ENCODE results near the gene TMEM200B.
"Not testable (repeated sequence)": the region's sequence is repeated elsewhere in the genome, so short reads cannot be mapped to it uniquely, and the experiment has no call there.

TMEM200B gene

DNA sequence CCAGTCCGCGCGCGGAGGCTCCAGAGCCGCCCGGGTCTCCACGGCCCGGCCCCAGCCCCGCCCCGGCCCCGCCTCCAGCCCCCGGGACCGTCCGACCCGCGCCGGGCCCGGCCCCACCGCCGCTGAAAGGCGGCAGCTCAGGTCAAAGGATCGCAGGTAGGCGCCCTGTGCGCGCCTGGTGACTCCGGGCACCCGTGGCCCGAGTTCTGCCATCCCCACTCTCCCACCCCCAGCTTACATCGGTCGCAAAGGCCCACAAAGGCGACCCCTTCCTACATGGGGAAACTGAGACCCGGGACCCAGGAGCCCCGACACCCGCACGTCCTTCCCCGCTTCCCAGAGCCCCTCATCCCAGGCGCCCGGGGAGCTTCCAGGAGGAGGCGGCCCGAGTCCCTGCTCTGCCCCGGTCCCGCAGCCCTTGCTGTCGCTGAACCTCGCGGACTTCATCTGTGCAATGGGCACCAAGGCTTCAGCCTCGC, at the start of gene TMEM200B:
Gene TMEM200B, minus strand, starts transcription at position 17 of the 479 bp plus-strand sequence. CDS start 2,075 bp downstream, outside the sequence.
- DNase-seq, result no peak

DNA sequence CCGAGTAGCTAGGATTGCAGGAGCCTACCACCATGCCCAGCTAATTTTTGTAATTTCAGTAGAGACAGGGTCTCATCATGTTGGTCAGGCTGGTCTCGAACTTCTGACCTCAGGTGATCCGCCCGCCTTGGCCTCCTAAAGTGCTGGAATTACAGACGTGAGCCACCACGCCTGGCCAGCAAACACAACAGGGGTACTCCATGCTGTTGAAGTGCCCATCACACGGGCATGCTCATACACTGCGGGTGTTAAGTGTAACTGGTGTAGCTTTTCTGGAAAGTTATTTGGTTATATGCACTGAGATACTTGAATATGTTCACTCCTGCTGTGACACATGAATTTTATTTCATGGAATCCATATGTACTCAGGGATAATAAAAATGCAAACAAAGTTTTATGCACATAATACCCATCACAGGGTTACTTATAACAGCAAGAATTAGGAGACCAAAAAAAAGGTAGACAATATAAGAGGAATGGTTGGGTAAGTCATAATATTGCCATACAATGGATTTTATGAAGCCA, 48.8 kb upstream of the TMEM200B start:
- DNase-seq, result no peak

DNA sequence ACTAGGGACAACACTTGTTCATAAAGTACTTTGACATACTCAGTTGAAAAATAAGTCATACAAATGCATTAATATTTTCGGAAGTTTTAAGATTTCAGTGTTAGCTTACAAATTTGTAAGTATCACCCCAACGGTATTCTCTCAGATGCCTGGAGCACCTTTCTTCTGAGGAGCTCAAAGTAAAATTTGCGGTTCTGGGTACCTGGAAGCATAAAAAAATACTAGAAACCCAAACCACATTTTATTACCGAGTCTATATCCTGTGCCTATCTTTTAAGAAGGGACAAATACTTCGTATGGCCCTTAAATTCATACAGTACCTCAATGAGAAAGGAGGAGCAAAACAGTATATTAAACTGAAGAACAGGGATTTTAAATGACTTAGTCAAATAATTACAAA, 47.8 kb upstream of the TMEM200B start:
- DNase-seq, result no peak

DNA sequence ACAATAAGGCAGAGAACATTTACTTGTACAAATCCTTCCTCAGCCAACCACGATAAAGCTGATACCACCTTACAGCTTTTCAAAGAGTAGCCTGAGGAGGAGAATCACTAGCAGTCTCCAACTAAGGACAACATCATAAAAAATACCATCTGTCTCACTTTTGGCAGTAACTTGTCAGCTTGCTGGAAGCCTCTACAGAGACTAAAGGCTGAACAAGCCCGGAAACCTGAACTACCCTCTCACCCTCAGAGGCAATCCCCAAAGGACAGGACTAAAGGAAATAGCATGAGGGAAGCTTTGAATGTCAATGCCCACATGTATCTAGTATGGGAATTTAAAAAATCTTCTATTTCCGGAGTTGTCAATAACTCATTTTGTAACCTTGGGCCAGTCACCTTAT, 47.4 kb upstream of the TMEM200B start:
- DNase-seq, result no peak

DNA sequence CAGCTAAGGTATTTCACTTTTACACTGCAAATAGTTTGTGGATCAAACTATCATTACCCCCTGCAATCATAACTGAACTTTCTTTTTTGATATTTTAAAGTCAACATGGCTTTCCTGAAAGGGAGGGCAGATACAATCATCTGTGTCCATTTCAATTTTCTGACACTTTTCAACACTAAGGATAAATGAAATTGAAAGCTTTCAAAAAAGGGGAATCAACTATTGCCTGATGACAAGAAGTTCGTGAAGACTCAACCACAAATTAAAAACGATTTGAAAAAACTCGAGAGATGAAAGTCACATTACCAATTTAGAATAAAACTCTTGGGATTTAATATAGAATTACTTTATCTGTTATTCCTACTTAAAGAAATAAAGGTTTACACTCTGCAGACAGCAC, 46.3 kb upstream of the TMEM200B start:
- DNase-seq, result no peak

DNA sequence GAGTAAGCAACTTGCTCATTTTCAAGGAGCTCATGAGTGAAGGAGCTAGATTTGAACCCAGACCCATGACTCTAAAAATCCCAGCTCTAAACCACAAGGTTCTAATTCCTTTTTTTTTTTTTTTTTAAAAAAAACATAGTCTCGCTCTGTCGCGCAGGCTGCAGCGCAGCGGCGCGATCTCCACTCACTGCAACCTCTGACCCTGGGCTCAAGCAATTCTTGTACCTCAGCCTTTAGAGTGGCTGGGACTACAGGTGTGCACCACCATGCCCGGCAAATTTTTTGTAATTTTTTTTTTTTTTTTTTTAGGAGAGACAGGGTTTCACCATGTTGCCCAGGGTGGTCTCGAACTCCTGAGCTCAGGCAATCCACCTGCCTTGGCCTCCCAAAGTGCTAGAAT, 44.2 kb upstream of the TMEM200B start:
- DNase-seq, result no peak

DNA sequence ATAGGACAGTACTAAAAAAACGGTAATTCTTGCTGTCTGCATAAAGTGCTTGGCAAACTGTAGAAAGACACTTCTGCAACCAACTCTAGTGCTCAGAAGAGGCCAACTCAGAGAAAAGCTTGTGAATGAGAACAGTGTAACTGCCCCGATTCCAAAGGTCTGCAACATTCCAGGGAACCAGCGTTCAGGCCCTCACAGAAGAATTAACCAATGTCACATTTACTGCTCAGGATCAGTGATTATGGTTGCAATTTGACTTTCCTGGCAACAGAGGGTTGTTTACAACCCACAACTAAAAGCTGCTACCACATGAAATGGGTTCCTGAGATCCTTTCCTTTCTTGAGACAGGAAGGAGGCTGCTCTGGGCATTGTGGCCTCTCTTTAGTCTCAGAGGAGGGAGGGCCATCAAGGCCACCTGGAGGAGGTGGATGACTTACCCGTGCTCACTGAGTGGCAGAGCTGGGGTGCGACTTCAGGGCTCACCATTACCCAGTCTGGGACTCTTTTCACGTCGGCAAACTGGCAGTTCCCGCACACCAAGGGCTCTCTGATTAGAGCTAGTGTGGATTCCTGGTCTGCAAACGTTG, 42.7 kb upstream of the TMEM200B start:
- DNase-seq, result no peak

DNA sequence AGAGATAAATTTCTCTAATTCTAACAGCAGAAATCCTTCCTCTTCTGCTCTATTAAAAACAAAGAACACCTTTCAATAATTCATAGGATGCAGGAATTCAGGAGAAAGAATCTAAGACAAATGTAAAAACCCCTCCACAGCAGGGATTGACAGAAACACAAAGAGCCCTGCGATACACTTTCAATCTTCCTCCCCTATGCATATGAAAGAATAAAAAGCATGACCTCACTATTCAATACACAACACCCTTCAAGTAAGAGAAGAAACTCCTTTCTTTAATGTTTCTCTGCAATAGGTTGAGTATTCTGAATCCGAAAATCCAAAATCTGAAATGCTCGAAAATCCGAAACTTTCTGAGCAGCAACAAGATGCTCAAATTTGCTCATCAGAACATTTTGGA, 40.9 kb upstream of the TMEM200B start:
- no peak for DNase-seq

DNA sequence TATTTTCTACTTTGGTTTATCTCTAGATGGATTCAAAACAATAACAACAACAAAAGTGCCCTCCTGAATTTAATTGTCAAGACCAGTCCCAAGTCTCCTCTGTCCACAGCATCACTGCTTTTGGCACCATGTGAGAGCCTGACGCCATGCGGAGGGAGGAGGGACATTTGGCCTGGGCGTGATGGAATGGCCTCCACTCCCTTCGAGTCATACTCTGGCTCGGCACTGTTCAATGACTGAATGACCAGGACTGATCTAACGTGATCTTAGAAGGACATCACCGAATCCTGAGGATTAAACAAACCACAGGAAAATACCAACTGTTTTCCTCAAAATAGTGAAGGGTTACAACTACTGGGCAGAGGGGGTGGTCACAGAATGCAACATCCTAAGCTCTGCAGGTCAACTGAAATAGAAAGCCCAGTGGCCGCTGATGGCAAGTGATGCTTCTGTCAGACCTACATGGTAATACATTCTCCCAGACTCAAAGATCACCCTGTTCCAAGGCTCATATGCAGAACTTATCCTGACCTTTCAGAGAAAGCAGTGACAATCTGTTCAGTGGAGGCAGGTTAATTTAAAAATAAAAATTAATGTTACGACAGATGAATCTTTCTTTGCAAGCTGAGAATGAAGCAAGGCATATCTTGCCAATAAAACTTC, 38.9 kb upstream of the TMEM200B start:
- no peak for DNase-seq

DNA sequence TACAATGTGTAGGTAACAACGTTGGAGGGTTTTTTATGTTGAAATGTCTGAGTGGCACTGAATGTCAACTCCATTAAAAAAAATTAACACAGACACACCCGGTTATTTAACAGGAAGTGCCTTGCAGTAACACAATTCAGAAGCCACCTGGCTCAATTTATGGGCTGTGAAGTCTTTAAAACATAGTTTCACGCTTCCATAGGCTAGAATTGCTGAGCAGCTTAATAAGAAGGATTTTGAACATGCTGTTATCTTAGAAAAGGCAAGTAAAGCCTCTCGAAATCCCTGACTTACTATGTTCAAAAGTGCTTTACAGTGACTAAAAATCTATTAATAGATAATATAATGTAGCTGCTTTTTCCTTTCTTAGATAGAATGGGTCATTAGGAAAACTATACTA, 38.3 kb upstream of the TMEM200B start:
- DNase-seq, result no peak

DNA sequence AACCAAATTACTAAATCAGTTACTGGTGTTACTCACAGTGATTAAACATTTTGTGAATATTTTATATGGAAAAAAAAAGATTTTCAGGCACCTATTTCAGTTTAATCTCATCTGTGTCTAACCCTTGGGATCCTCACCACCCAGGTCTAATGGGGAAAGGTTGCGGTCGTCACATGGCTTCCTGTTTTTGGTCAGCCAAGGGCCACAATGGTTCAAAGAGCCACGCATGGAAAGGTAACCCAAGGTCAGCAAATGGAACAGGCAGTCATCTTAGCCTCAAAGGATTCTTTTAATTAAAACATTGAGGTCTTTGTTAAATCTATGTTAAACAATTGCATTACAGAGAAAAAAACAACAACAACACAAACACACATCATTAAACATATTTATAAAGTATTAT, 36.1 kb upstream of the TMEM200B start:
- DNase-seq, result no peak

DNA sequence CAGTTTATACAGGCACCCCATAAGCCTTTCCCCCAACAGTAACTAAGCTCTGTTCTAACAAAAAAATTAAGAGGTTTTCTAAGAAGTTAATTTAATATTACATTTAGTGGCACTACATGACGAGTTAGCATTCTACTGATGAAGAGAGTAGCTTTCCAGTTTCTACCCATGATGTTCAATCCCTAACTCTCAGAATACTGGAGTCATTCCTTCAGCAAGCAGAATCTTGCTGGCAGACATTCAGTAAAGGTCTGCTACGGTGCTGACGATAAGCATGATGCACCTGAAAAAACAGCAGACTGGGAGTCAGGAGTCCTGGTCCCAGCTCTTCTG, 33.5 kb upstream of the TMEM200B start:
- no peak for DNase-seq

DNA sequence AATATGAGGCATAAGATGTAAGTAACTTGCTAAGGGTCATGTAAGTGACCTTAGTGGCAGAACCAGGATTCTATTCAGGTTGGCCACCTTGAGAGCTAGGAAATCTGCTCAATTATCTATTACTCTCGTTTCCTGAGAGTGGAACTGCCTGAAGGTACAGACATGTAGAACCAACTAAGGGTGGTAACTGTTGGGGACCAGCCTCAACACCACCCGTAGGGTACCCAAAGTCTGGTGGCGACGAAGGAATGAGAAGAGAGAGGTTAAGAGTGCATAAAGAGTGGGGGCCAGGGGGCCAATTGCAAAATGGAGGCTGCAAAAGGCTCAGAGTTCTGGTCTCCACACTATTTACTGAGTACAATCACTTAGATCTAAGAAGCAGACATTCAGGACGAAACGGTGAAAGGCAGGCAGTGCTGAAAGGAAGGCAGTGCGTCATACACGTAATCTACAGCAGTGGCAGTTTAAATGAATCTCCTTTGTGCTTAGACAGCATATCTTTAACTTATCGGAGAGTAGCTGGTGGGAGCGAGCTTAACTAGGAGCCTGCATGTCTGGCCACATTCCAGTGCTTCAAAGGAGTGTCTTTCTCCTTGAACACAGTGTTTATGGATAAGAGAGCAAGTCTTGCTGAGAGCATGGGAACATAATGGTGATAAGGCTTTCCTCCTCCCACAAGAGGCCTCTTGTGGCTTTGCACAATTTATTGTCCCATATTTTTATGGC, 33.0 kb upstream of the TMEM200B start:
- DNase-seq, result no peak

DNA sequence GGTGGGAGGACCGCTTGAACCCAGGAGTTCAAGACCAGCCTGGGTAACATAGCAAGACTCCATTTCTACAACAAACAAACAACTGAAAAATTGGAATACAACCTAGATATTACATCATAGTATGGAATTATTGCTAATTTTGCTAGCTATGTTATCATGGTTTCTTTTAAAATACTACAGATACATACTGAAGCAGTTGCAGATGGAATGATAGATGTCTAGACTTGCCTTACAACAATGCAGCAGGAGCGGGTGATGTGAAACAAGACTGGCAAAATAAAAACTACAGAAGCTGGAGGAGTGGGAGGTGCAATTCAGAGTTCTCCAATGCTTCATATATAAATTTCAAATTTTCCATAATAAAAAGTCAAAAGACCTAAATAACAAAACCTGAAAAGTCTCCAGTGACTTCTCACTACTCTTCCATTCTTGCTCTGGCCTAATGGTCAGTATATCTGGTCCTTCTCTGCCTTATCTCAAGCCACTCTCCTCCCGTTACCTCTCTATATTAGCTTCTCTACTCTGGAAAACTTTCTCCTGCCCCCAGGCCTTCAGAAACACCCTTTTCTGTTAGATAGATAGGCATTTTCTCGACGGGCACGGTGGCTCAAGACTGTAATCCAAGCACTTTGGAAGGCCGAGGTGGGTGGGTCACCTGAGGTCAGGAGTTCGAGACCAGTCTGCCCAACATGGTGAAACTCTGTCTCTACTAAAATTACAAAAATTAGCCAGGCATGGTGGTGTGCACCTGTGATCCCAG, 28.5 kb upstream of the TMEM200B start:
- DNase-seq, result no peak

DNA sequence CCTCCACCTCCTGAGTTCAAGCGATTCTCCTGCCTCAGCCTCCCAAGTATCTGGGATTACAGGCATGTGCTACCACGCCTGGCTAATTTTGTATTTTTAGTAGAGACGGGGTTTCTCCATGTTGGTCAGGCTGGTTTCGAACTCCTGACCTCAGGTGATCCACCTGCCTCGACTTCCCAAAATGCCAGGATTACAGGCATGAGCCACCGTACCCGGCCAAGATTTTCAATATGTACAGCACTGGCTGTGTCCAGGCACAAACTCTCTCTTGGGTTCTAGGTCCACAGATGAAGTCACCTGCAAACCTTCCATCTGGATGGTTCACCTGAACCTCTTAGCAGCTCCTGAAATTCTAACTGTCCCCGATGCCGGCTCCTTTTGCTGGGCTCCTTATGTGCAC, 26.6 kb upstream of the TMEM200B start:
- not testable (repeated sequence) for DNase-seq

DNA sequence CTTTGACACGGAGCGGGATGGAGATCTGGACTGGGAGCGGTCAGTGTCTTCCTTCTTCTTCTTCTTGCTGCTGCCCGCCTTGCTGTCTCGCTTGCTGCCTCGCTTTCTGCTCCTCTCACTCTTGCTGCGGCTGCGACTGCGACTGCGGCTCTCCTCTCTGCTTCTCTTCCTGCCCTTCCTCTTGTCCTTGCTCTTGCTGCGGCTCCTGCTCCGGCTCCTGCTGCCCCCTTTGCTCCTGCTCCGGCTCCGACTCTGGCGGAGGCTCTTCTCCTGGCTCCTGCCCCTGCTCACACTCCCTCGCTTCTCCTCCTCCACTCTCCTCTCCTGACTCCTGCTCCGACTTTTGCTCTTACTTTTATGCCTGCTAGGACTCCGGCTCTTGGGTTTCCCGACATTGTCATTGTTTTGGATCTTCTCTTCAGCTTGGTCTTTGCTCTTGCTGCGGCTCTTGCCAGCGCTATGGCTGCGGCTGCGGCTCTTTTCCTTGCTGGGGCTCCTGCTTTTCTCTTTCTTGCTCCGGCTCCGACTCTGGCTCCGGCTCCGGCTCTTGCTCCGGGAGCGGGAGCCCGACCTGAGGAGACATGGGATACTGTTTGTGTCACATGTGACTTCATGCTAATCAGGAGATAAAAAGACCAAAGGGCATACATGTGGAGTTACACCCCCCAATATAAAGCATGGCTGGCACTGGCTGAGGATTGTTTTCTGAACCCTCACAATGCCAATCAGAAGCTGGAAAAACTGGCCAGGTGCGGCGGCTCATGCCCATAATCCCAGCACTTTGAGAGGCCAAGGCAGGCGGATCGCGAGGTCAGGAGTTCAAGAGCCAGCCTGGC, 25.2 kb upstream of the TMEM200B start:
- no peak for DNase-seq

DNA sequence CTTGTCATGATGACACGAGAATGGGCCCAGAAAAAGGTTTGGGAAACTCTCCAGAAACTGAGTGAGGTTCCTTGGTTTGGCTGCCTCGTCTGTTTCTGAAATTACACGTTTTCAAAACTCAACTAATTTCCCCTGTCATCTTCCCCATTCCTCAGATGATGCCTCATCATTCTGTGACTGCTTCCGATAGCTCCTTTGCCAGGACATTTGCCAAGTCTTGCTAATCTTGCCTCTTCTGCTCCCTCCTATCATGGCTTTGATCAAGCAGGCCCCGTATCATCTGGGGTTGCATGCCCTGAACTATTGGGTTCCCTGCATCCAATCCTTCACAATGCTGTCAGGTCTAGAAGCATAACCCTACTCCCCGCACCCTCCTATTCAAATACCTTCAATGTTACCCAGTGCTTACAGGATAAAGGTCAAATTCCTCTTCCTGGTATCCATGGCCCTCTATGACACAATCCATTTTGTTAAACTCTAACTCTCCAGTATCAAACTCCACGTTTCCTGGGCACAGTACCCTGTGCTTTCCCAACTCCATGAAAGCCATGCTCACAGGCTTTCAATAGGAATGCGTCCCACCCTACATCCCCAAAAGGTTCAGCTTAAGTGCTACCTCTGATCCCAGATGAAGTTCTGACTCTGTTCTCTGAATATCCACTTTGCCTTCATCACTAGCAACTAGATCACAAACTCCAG, 22.2 kb upstream of the TMEM200B start:
- no peak for DNase-seq

DNA sequence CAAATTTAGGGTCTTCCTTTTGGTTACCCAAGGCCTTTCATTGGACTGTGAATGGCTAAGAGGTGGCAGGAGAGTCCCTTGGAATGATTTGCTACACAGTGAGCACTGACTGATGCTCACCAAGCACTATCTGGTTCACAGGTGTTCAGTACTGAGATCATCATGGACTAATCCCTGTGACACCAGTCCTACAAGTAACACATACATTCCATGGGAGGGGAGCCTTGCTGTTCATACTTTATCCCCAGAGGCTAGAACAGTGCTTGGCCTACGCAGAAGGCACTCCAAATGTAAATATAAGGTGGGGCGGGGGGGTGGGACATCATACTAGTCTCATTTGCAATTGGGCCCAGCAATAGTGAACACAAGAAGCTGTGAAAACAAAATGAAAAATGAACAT, 20.5 kb upstream of the TMEM200B start:
- DNase-seq, result no peak

DNA sequence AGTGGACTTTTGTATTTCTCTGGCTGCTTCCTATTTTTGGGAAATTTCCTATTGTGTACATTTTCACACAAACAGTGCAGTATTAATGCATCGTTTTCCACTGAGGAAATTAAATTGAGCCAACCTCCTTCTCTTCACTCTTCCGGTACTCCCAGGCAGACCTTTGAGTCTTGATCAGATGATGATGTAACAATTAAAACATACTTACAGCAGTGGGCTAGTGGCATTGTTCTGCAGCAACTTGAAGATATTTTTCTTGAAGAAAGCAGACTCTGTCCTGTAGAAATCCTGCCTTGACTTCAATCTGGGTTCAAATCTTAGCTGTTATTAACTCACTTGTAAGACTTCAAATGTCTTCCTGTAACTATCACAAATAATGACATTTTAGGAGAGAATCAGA, 19.0 kb upstream of the TMEM200B start:
- no peak for DNase-seq

DNA sequence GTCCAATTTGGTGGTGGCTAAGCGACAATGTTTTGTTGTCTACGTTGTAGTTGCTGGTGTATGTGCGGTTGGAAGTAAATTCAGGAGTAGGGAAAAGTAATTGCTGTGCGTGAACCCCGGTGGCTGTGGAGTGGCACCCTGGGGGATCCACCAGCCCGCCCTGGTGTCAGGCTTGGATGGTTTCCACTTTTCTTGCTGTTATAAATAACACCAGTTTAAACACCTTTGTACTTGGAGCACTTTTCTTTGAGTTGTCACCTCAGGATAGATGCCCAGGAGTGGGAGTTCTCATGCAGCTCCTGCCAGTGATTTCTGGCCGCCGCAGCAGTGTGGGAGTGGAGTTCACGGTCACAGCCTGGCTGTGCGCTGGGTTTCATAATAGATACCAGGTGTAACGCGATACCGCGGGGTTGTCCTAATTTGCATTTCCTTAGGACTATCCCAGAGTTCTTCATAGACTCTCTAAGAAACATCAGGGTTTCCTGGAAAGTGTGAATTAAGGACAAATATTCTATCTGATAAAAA, 12.8 kb upstream of the TMEM200B start:
- DNase-seq, result no peak

DNA sequence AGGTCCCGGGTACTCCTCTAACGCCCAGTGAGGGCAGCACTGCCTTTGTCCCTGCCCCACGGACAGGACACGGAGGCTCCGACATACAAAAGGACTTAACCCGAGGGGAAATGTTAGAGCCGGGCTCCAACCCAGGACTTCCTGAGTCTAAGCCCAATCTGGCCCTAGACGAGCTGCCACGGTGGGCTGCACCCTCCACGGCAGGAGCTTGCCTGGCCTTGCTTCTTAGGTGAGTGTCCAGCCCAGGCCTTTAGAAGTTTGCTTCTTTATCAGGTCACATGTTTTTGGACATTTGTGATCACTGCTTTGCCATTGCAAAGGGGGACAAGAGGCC, 11.0 kb upstream of the TMEM200B start:
- DNase-seq, result no peak

All from RPMI8226 (cell line).